MCF 10A (cell line): Measurements from ENCODE around the gene RTL3. TPM values are rescaled to one million over a fixed set of nuclear protein-coding genes. Genes with fewer than 3 reads are reported as not detected.
A peak's percentile ranks its signal among the peaks of the same experiment; 100 is the strongest.

Source experiments
- BruUV-seq: library from RNA; stranded (reverse); fragments of 400-500 nt; replicated peaks from 2 replicates; lab custom pipeline; 2021; lab: Mats Ljungman, UMichigan
- CTCF ChIA-PET: fragments of 300-600 bp; sonication (Branson Sonifier 250); formaldehyde crosslinking; extraction: SDS; loops from one replicate; lab custom pipeline; 2021; ENCODE audit warnings: antibody characterized with exemption, inconsistent platforms; lab: Yijun Ruan, JAX
- POLR2A ChIA-PET: fragments of 300-600, 350-650 bp; sonication (Branson Sonifier 250); formaldehyde crosslinking; extraction: SDS; loops from one replicate; lab custom pipeline; 2020; ENCODE audit warnings: antibody characterized with exemption, inconsistent platforms; lab: Yijun Ruan, JAX
- DNase-seq: peaks from one replicate; pipeline ENCODE4 v3.0.0-alpha.2; 2018; ENCODE audit not compliant: unreplicated experiment
- H3K27ac Mint-ChIP-seq: one replicate; pipeline ENCODE4 v1.8.0; 2022; ENCODE audit warnings: mild to moderate bottlenecking, low read depth, mixed read lengths; ENCODE audit not compliant: unreplicated experiment
- H3K27me3 Mint-ChIP-seq: one replicate; pipeline ENCODE4 v1.8.0; 2022; ENCODE audit warnings: mixed read lengths; ENCODE audit not compliant: insufficient read depth, unreplicated experiment
- H3K36me3 Mint-ChIP-seq: one replicate; pipeline ENCODE4 v1.8.0; 2022; ENCODE audit warnings: mild to moderate bottlenecking, moderate library complexity, mixed read lengths; ENCODE audit not compliant: insufficient read depth, unreplicated experiment
- H3K4me1 Mint-ChIP-seq: one replicate; pipeline ENCODE4 v1.8.0; 2022; ENCODE audit warnings: mixed read lengths; ENCODE audit not compliant: insufficient read depth, unreplicated experiment
- H3K4me3 Mint-ChIP-seq: one replicate; pipeline ENCODE4 v1.8.0; 2022; ENCODE audit warnings: mild to moderate bottlenecking, moderate library complexity, mixed read lengths; ENCODE audit not compliant: unreplicated experiment
- H3K9me3 Mint-ChIP-seq: one replicate; pipeline ENCODE4 v1.8.0; 2022; ENCODE audit warnings: mixed read lengths; ENCODE audit not compliant: unreplicated experiment
- CTCF ChIP-seq: fragments of 200-600 bp; IDR thresholded peaks from one replicate; pipeline ENCODE4 v1.8.0; 2022; ENCODE audit warnings: antibody characterized with exemption, mild to moderate bottlenecking; ENCODE audit not compliant: unreplicated experiment
- intact Hi-C: fragments of 100-400 bp; cut with micrococcal nuclease; formaldehyde crosslinking; loops from 2 replicates; pipeline ENCODE4 v1.14.1; 2022
- total RNA-seq: library from RNA; stranded (reverse); gene quantifications from 2 replicates; pipeline ENCODE4 v1.2.3, GENCODE V29; 2022

The RTL3 gene
- total RNA-seq, 1 experiment from 2014 or later: not detected

DNA sequence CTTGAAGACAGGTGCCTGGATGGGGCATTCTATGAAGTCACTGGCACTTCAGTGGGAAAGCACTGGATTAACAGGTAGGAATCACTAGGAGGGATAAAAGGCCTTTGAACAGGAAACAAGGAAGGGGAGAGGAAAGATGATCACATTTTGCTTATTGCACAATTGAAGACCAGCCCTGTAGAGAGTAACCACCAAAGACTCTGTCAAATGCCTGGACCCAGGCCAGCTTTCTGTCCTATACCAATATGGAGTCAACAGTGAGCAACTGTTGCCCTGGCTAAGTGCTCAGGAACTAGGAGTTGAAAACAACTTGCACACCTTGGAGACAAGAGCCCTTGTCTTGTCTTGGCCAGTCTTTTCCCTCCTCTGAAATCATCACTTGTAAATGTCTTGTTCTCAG, 14.1 kb upstream of the RTL3 start:
- peaks cover 23% of the 10 kb centered on the region for H3K9me3 Mint-ChIP-seq
- no peak overlapping the region for H3K4me3 Mint-ChIP-seq
- H3K27me3 Mint-ChIP-seq: no peaks in the 10 kb centered on the region
- no TSS peak for BruUV-seq
- CTCF ChIA-PET: interaction anchor here (0.7 kb wide), 3 partner anchors 8 to 1430 kb away, joined by 3 read pairs; no protein-coding TSS in a partner anchor
- peak; percentile 32 for DNase-seq
- H3K27ac Mint-ChIP-seq: no peak overlapping the region
- POLR2A ChIA-PET: no interaction called here
- intact Hi-C loops: no loop called here
- no peaks in the 10 kb centered on the region for H3K36me3 Mint-ChIP-seq
- H3K4me1 Mint-ChIP-seq: no peaks in the 10 kb centered on the region
- no peak for TF ChIP-seq CTCF

DNA sequence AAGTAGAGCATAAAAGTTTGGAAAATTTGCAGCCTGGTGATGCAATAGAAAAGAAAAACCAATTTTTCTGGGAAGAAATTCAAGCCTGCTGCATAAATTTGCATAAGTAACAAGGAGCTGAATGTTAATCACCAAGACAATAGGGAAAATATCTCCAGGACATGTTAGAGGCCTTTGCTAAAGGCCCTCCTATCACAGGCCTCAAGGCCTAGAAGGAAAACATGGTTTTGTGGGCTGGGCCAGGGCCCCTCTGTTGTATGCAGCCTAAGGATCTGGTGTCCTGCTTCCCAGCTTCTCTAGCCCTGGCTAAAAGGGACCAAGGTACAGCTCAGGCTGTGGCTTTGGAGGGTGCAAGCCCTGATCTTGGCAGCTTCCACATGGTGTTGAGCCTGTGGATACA, 6.2 kb upstream of the RTL3 start:
- no peak overlapping the region for H3K4me3 Mint-ChIP-seq
- peaks cover 29% of the 10 kb centered on the region for H3K9me3 Mint-ChIP-seq
- no peak for TF ChIP-seq CTCF
- intact Hi-C loops: no loop called here
- H3K27me3 Mint-ChIP-seq: no peaks in the 10 kb centered on the region
- no peak overlapping the region for H3K27ac Mint-ChIP-seq
- no peaks in the 10 kb centered on the region for H3K36me3 Mint-ChIP-seq
- CTCF ChIA-PET: interaction anchor here (0.7 kb wide), 1 partner anchor 101 kb away, joined by 3 read pairs; no protein-coding TSS in a partner anchor
- H3K4me1 Mint-ChIP-seq: no peaks in the 10 kb centered on the region
- DNase-seq: no peak
- POLR2A ChIA-PET: no interaction called here
- BruUV-seq: no TSS peak

GRCh38 chrX:78661836-78662235, 2.7 kb upstream of the RTL3 start:
- H3K36me3 Mint-ChIP-seq: no peaks in the 10 kb centered on the region
- H3K9me3 Mint-ChIP-seq: peaks cover 19% of the 10 kb centered on the region
- H3K27me3 Mint-ChIP-seq: no peaks in the 10 kb centered on the region
- H3K4me1 Mint-ChIP-seq: no peaks in the 10 kb centered on the region
- TF ChIP-seq CTCF: no peak
- DNase-seq: no peak
- no peak overlapping the region for H3K4me3 Mint-ChIP-seq
- POLR2A ChIA-PET: no interaction called here
- intact Hi-C loops: no loop called here
- BruUV-seq: no TSS peak
- no peak overlapping the region for H3K27ac Mint-ChIP-seq
- CTCF ChIA-PET: no interaction called here

GRCh38 chrX:78659955-78660354, 827 bp upstream of the RTL3 start:
- Mint-ChIP-seq H3K27ac (no peak overlapping the region), H3K4me3 (no peak overlapping the region), H3K36me3 (no peaks in the 10 kb centered on the region), H3K9me3 (peaks cover 27% of the 10 kb centered on the region), H3K27me3 (no peaks in the 10 kb centered on the region), H3K4me1 (no peaks in the 10 kb centered on the region)
- ChIA-PET POLR2A (no interaction called here), CTCF (no interaction called here)
- no TSS peak for BruUV-seq
- no peak for DNase-seq
- intact Hi-C loops: no loop called here
- no peak for TF ChIP-seq CTCF
